Uterus (tissue), 4 donors: ENCODE results near the gene GYPE. TPM values are rescaled to one million over a fixed set of nuclear protein-coding genes. Genes with fewer than 3 reads are reported as not detected.
"Not testable (repeated sequence)": the region's sequence is repeated elsewhere in the genome, so short reads cannot be mapped to it uniquely, and the experiment has no call there.

Experiments used
- DNase-seq, 2 donors: peaks; one replicate each; pipeline ENCODE4 v3.0.0-alpha.2; 2019 to 2020
- H3K27ac ChIP-seq, 2 donors: fragments of 200-600 bp; sonication (generic); 1 replicate in 1 of 2; 2 replicates in 1 of 2; pipeline ENCODE4 v1.5.1; 2016 to 2018
- H3K27me3 ChIP-seq, 2 donors: fragments of 200-600 bp; sonication (generic); one replicate each; pipeline ENCODE4 v1.5.1; 2018 to 2019; ENCODE audit warnings: control low read depth in 1 of 2
- H3K36me3 ChIP-seq, 2 donors: fragments of 200-600 bp; sonication (generic); one replicate each; pipeline ENCODE4 v1.5.1; 2019; ENCODE audit warnings: control low read depth in 1 of 2
- H3K4me1 ChIP-seq, 2 donors: fragments of 200-600 bp; sonication (generic); one replicate each; pipeline ENCODE4 v1.5.1; 2018 to 2019; ENCODE audit warnings: control low read depth in 1 of 2
- H3K4me3 ChIP-seq, 2 donors: fragments of 200-600 bp; sonication (generic); 1 replicate in 1 of 2; 2 replicates in 1 of 2; pipeline ENCODE4 v1.5.1; 2018 to 2019; ENCODE audit warnings: mild to moderate bottlenecking in 1 of 2
- H3K9me3 ChIP-seq, 2 donors: fragments of 200-600 bp; sonication (generic); one replicate each; pipeline ENCODE4 v1.5.1; 2019; ENCODE audit warnings: control low read depth in 1 of 2
- intact Hi-C: fragments of 100-400 bp; cut with DNase I; formaldehyde crosslinking; loops from one replicate; pipeline ENCODE4 v1.15.1; 2023; ENCODE audit warnings: low total_unique reads
- total RNA-seq, 4 donors: library from RNA; depleted of rRNA in 3 of 4; stranded (reverse); fragments of >200 nt in 3 of 4; gene quantifications; one replicate each; pipeline versions ENCODE4 v1.1.0 to v1.2.4, GENCODE V29; 2014 to 2023
- donor health status: DM: yes; HTN: yes; CAD: no.

Gene GYPE
- total RNA-seq, 4 donors from 2014 or later: 0.46 to 0.97 TPM; not detected in 2

DNA sequence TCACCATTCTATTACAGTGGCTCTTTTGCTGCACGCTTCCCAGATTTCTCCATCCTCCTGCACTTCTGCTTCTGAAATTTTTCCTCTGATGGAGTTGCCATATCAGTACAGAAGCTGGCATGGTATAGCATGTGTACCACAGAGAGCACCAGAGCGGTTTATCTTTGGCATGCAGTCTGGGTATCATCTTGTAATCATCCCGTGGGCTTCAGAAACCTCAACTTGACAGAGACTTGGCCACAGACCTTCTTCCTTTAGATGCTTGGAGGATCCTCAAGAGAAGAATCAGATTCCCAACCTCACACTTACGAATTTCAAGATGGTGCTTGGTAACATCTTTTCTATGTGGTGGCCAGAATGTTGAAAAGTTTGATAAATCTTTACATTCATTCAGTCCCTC, 71.2 kb downstream of the GYPE start:
- intact Hi-C loops, H3K4me1 ChIP-seq, H3K9me3 ChIP-seq: not testable (repeated sequence)

DNA sequence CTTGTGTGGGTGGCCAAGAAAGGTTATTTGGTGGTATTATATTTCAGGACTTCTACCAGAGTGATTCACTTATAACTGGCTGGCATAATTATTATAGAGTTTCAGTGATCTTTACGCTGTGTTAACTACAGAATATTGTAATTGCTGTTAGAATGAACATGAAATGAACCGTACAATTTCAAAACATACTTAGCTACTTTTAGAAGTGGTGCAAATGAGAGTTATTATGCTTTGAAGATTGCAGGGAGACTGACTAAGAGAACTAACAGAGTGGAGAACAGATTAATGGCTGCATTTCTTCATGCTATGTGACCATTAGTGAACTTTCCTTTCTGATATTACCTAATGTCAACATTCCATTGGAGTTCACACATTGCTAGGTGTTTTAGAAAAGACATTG, 71.7 kb downstream of the GYPE start:
- H3K4me1 ChIP-seq, H3K27me3 ChIP-seq, H3K4me3 ChIP-seq, intact Hi-C loops, H3K36me3 ChIP-seq, H3K9me3 ChIP-seq, DNase-seq, H3K27ac ChIP-seq: not testable (repeated sequence)

More for the DNA sequence above, 71.2 kb downstream of the GYPE start:
- not testable (repeated sequence) for H3K27ac ChIP-seq, H3K36me3 ChIP-seq, DNase-seq, H3K4me3 ChIP-seq, H3K27me3 ChIP-seq

DNA sequence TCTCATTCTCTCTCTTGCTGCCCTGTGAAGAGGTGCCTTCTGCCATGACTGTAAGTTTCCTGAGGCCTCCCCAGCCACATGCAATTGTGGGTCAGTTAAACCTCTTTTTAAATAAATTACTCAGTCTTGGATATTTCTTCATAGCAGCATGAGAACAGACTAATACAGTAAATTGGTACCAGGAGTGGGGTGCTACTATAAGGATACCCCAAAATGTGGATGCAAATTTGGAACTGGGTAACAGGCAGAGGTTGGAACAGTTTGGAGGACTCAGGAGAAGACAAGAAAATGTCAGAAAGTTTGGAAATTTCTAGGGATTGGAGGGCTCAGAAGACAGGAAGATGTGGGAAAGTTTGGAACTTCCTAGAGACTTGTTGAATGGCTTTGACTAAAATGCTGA, 74.8 kb downstream of the GYPE start:
- H3K36me3 ChIP-seq, H3K4me3 ChIP-seq, H3K4me1 ChIP-seq, DNase-seq, H3K27ac ChIP-seq, H3K27me3 ChIP-seq, intact Hi-C loops, H3K9me3 ChIP-seq: not testable (repeated sequence)

DNA sequence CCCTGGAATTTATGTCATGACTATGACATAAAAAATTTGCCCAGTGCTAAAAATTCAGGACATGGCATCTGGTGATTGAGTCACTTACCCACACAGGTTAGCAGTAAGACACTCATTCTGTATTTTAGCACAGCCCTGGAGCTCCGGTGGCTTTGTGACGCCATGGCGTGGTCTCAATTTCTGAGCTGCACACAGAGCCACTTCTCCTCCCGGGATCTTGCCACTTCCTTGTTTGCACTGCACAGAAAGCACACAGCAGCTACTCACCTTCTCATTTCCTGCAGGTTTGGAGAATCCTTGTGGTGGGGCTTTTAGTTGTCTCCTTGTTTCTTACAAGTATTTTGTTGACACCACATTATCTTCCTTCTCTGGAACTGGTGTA, 76.1 kb downstream of the GYPE start:
- H3K9me3 ChIP-seq, intact Hi-C loops, H3K27me3 ChIP-seq, H3K36me3 ChIP-seq, DNase-seq, H3K27ac ChIP-seq, H3K4me1 ChIP-seq, H3K4me3 ChIP-seq: not testable (repeated sequence)

Other genes with a start within 250 kb of the GYPE start
- 1 to 10 TPM in 1 of 4 donors, not detected in 3; 1.9 TPM for gene FREM3, start 204.9 kb downstream of the GYPE start, total RNA-seq
- 1 to 10 TPM in 1 of 4 donors, not detected in 3; 2.8 TPM for gene GYPB, start 113.8 kb upstream of the GYPE start, total RNA-seq
- gene GYPA, start 235.2 kb upstream of the GYPE start, total RNA-seq: 1 to 10 TPM in 1 of 4 donors, not detected in 3; 4.2 TPM